H1 (cell line): ENCODE results near the gene EXOSC10. TPM values are rescaled to one million over a fixed set of nuclear protein-coding genes. Genes with fewer than 3 reads are reported as not detected.

Source experiments
- CTCF ChIA-PET: fragments of 300-600 bp; sonication (Branson Sonifier 250); formaldehyde crosslinking; loops from one replicate; lab custom pipeline; 2021; ENCODE audit not compliant: partially characterized antibody; lab: Charles Lee
- POLR2A ChIA-PET: fragments of 300-600 bp; sonication (Branson Sonifier 250); formaldehyde crosslinking; loops from one replicate; lab custom pipeline; 2021; ENCODE audit warnings: inconsistent platforms; ENCODE audit not compliant: partially characterized antibody; lab: Charles Lee
- DNase-seq, 2 experiments: peaks; one replicate each; pipeline versions ENCODE4 v3.0.0 to v3.0.0-alpha.2; 2010 to 2022; ENCODE audit warnings: low spot score in 2 of 2, low read depth in 1 of 2, mixed read lengths in 1 of 2
- FAIRE-seq: peaks from 2 replicates; lab custom pipeline; 2011; peaks lifted over from hg19 to GRCh38; lab: Jason Lieb, UNC
- H2AFZ ChIP-seq: 2 replicates; pipeline ENCODE4 v1.8.1; 2012; ENCODE audit warnings: low read length, inconsistent platforms
- H2AK5ac ChIP-seq: 2 replicates; pipeline ENCODE4 v1.6.1; 2013; ENCODE audit warnings: low read depth, low read length
- H2BK120ac ChIP-seq: replicated peaks from 2 replicates; pipeline ENCODE3; 2013; ENCODE audit warnings: low read depth, low read length, inconsistent platforms
- H2BK12ac ChIP-seq: 2 replicates; pipeline ENCODE4 v1.6.1; 2013; ENCODE audit warnings: low read depth, low read length
- H2BK15ac ChIP-seq: 2 replicates; pipeline ENCODE4 v1.6.1; 2013; ENCODE audit warnings: low read length
- H2BK20ac ChIP-seq: 2 replicates; pipeline ENCODE4 v1.6.1; 2013; ENCODE audit warnings: low read length
- H2BK5ac ChIP-seq: 2 replicates; pipeline ENCODE4 v1.6.1; 2013; ENCODE audit warnings: low read depth, low read length
- H3K14ac ChIP-seq: 2 replicates; pipeline ENCODE4 v1.6.1; 2013; ENCODE audit warnings: inconsistent platforms; ENCODE audit not compliant: insufficient read length
- H3K18ac ChIP-seq: 2 replicates; pipeline ENCODE4 v1.6.1; 2013; ENCODE audit warnings: low read length; ENCODE audit errors: extremely low read depth
- H3K23ac ChIP-seq: 2 replicates; pipeline ENCODE4 v1.6.1; 2013; ENCODE audit warnings: inconsistent platforms; ENCODE audit not compliant: insufficient read length
- H3K23me2 ChIP-seq: 2 replicates; pipeline ENCODE4 v1.6.1; 2013; ENCODE audit warnings: low read depth, low read length
- H3K27ac ChIP-seq: 2 replicates; pipeline ENCODE4 v1.6.1; 2011; ENCODE audit warnings: low read depth, low read length, inconsistent platforms
- H3K27me3 ChIP-seq, 4 experiments: replicated peaks in 1 of 4; 1 replicate in 1 of 4; 2 replicates in 3 of 4; pipeline versions ENCODE4 v1.6.1 to v1.8.1; 2011 to 2013; ENCODE audit warnings: low read length in 3 of 4, mild to moderate bottlenecking in 3 of 4, inconsistent platforms in 2 of 4, mixed read lengths in 2 of 4, moderate library complexity in 1 of 4; ENCODE audit not compliant: control insufficient read depth in 3 of 4, insufficient read depth in 3 of 4; ENCODE audit errors: extremely low read depth in 1 of 4
- H3K36me3 ChIP-seq, 4 experiments: 2 replicates each; pipeline versions ENCODE4 v1.6.1 to v1.8.1; 2011 to 2013; ENCODE audit warnings: mild to moderate bottlenecking in 4 of 4, low read length in 3 of 4, moderate library complexity in 2 of 4, control low read depth in 1 of 4, inconsistent platforms in 1 of 4; ENCODE audit not compliant: insufficient read depth in 4 of 4, control insufficient read depth in 2 of 4
- H3K4ac ChIP-seq: replicated peaks from 2 replicates; pipeline ENCODE3; 2013; ENCODE audit warnings: low read length, low read depth, mixed read lengths, inconsistent platforms; ENCODE audit not compliant: insufficient read length
- H3K4me1 ChIP-seq, 4 experiments: replicated peaks in 1 of 4; 1 replicate in 1 of 4; 2 replicates in 3 of 4; pipeline versions ENCODE4 v1.6.1 to v1.8.1; 2011 to 2013; ENCODE audit warnings: low read length in 3 of 4, inconsistent platforms in 2 of 4, mixed read lengths in 1 of 4; ENCODE audit not compliant: insufficient read depth in 4 of 4, control insufficient read depth in 3 of 4
- H3K4me2 ChIP-seq, 2 experiments: 2 replicates each; pipeline versions ENCODE4 v1.6.1 to v1.8.1; 2011 to 2013; ENCODE audit warnings: low read depth in 2 of 2, low read length in 2 of 2, control low read depth in 1 of 2, inconsistent platforms in 1 of 2, mild to moderate bottlenecking in 1 of 2; ENCODE audit not compliant: insufficient read depth in 1 of 2
- H3K4me3 ChIP-seq, 4 experiments: fragments of 200-600, 300-600 bp in 1 of 4; sonication (generic), shearing (Covaris generic), sonication (Bioruptor Twin) in 1 of 4; 2 replicates each; pipeline versions ENCODE4 v1.5.1 to v1.8.1; 2011 to 2016; ENCODE audit warnings: low read length in 4 of 4, low read depth in 3 of 4, control low read depth in 2 of 4, inconsistent platforms in 2 of 4, mild to moderate bottlenecking in 2 of 4, mixed read lengths in 1 of 4, moderate library complexity in 1 of 4; ENCODE audit not compliant: insufficient read depth in 2 of 4; ENCODE audit errors: extremely low read depth in 1 of 4
- H3K56ac ChIP-seq: replicated peaks from 2 replicates; pipeline ENCODE3; 2013; ENCODE audit warnings: low read depth, mild to moderate bottlenecking, mixed read lengths, low read length, inconsistent platforms; ENCODE audit not compliant: insufficient read length
- H3K79me1 ChIP-seq: 2 replicates; pipeline ENCODE4 v1.6.1; 2013; ENCODE audit warnings: low read depth, low read length, control low read depth
- H3K79me2 ChIP-seq, 2 experiments: 2 replicates each; pipeline versions ENCODE4 v1.6.1 to v1.8.1; 2012 to 2013; ENCODE audit warnings: low read length in 2 of 2, mild to moderate bottlenecking in 2 of 2, inconsistent platforms in 1 of 2; ENCODE audit not compliant: insufficient read depth in 2 of 2, control insufficient read depth in 1 of 2
- H3K9ac ChIP-seq, 4 experiments: replicated peaks in 1 of 4; 1 replicate in 1 of 4; 2 replicates in 3 of 4; pipeline versions ENCODE4 v1.6.1 to v1.8.1; 2011 to 2013; ENCODE audit warnings: low read depth in 3 of 4, low read length in 3 of 4, control low read depth in 2 of 4, mild to moderate bottlenecking in 2 of 4, moderate library complexity in 2 of 4, inconsistent platforms in 1 of 4; ENCODE audit errors: extremely low read depth in 1 of 4
- H3K9me3 ChIP-seq, 2 experiments: 2 replicates each; pipeline versions ENCODE4 v1.6.1 to v1.8.1; 2012 to 2013; ENCODE audit warnings: mild to moderate bottlenecking in 2 of 2, moderate library complexity in 2 of 2, control low read depth in 1 of 2, inconsistent platforms in 1 of 2, low read depth in 1 of 2, low read length in 1 of 2, mixed read lengths in 1 of 2; ENCODE audit not compliant: insufficient read depth in 2 of 2
- H4K20me1 ChIP-seq, 2 experiments: replicated peaks in 1 of 2; 2 replicates each; pipeline versions ENCODE3 to v1.8.1; 2011 to 2013; ENCODE audit warnings: inconsistent platforms in 2 of 2, low read length in 2 of 2, mild to moderate bottlenecking in 1 of 2; ENCODE audit not compliant: insufficient read depth in 2 of 2, control insufficient read depth in 1 of 2
- H4K5ac ChIP-seq: 2 replicates; pipeline ENCODE4 v1.6.1; 2013; ENCODE audit warnings: low read length, low read depth, mixed read lengths, inconsistent platforms; ENCODE audit not compliant: insufficient read length
- H4K8ac ChIP-seq: 2 replicates; pipeline ENCODE4 v1.8.0; 2013; ENCODE audit warnings: mild to moderate bottlenecking, moderate library complexity, low read length, inconsistent platforms; ENCODE audit not compliant: insufficient read depth; ENCODE audit errors: extremely low read depth
- H4K91ac ChIP-seq: replicated peaks from 2 replicates; pipeline ENCODE3; 2013; ENCODE audit warnings: low read length, mixed read lengths, inconsistent platforms; ENCODE audit not compliant: insufficient read length
- CBX5 ChIP-seq: fragments of 300-800, 300-1000 bp; sonication (generic); IDR thresholded peaks from 2 replicates; pipeline ENCODE4 v1.7.1; 2016; ENCODE audit warnings: antibody characterized with exemption, low read length, low read depth
- POLR2A ChIP-seq, 2 experiments: IDR thresholded peaks; 1 replicate in 1 of 2; 2 replicates in 1 of 2; pipeline ENCODE4 v1.6.1; 2011; ENCODE audit warnings: low read depth in 2 of 2, low read length in 2 of 2, mild to moderate bottlenecking in 2 of 2; ENCODE audit errors: control extremely low read depth in 1 of 2
- POU5F1 ChIP-seq: IDR thresholded peaks from 2 replicates; pipeline ENCODE4 v1.6.1; 2011; ENCODE audit warnings: low read depth, mild to moderate bottlenecking, low read length, moderate library complexity
- SAP30 ChIP-seq: fragments of 300-600 bp; sonication (generic); IDR thresholded peaks from 2 replicates; pipeline ENCODE4 v1.7.1; 2012; ENCODE audit warnings: low read length, moderate library complexity, mild to moderate bottlenecking, inconsistent platforms; ENCODE audit not compliant: insufficient read depth, insufficient replicate concordance
- SP1 ChIP-seq: IDR thresholded peaks from 2 replicates; pipeline ENCODE4 v1.6.1; 2011; ENCODE audit warnings: low read depth, low read length
- SUZ12 ChIP-seq: fragments of 200-600 bp; sonication (generic); IDR thresholded peaks from 2 replicates; pipeline ENCODE4 v1.6.1; 2012; ENCODE audit warnings: mild to moderate bottlenecking, inconsistent platforms, low read length, moderate library complexity, mixed read lengths
- TEAD4 ChIP-seq: IDR thresholded peaks from 2 replicates; pipeline ENCODE4 v1.6.1; 2012; ENCODE audit warnings: low read depth, low read length, inconsistent platforms, mixed read lengths
- ZNF274 ChIP-seq: IDR thresholded peaks from 2 replicates; pipeline ENCODE4 v1.7.0; 2012; ENCODE audit warnings: low read length, borderline replicate concordance; ENCODE audit errors: extremely low read depth
- WGBS, 2 experiments: shearing (Covaris generic) in 1 of 2; methylation state at CpG; one replicate each; pipeline versions ENCODE4 v1.1.6 to v1.1.7; 2013 to 2015; ENCODE audit warnings: low lambda C conversion rate in 2 of 2, mixed read lengths in 2 of 2, inconsistent platforms in 1 of 2, low coverage in 1 of 2, missing lambda C conversion rate in 1 of 2; ENCODE audit not compliant: insufficient replicate concordance in 2 of 2, insufficient coverage in 1 of 2, insufficient read length in 1 of 2; ENCODE audit errors: extremely low coverage in 1 of 2, missing lambda C conversion rate in 1 of 2; 5-methylcytosine and 5-hydroxymethylcytosine counted together
- polyA plus RNA-seq, 7 experiments: library from polyadenylated mRNA; depleted of rRNA in 3 of 7; stranded (reverse) in 5 of 7; unstranded in 2 of 7; fragments of >200 nt in 5 of 7; fragments of 200-250 nt in 2 of 7; gene quantifications; 1 replicate in 5 of 7; 2 replicates in 1 of 7; 4 replicates in 1 of 7; pipeline versions ENCODE4 v1.2.1 to v1.2.3, GENCODE V29; 2011 to 2013; ENCODE audit warnings: missing spikeins in 2 of 7, mixed read lengths in 2 of 7
- total RNA-seq: library from RNA; stranded (reverse); fragmentation: NEBNext Ultra II Directional; extraction: Animal tissue kit (Norgen Biotek cat#: 25700); gene quantifications from 2 replicates; pipeline ENCODE4 v1.2.1, GENCODE V29; 2021
- TF ChIP-seq, protein P1 (sequence below): IDR thresholded peaks from 2 replicates; pipeline ENCODE4 v1.6.1; 2012; ENCODE audit warnings: low read length, inconsistent platforms

The EXOSC10 gene
- total and polyA plus RNA-seq, 2 of the 8 experiments (the other 6 are each of a cell fraction or from before 2014, with no cell fraction given) = 57.9 to 86.1 TPM

DNA sequence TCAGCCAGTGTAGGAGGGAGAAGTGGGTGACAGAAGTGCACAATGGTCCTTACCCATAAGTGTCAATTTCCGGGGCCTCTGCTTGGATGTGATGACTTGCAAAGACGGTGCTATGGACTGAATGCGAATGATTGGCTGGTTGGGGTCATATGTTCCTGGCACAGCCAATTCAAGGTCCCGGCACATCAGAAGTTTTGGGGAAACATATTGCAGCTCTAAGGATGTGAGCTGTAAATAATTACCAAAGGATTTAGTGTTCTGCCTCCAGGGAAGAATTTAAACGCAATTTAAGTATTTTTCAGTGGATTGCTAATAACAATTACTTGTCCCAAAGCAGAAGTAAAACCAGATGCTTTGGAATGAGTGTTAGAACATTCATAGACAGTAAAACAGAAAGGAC lies 26.9 kb upstream of the EXOSC10 start:
- peaks cover 37 to 78% (median 71%) of the 10 kb centered on the region in 4 experiments for H3K36me3 ChIP-seq
- H2BK120ac ChIP-seq = no peak overlapping the region
- no peak overlapping the region for H3K27ac ChIP-seq
- H3K9ac ChIP-seq = no peak overlapping the region
- no peak overlapping the region for H2BK20ac ChIP-seq
- H2AFZ ChIP-seq = no peak overlapping the region
- H3K9me3 ChIP-seq = no peaks in the 10 kb centered on the region
- H3K23me2 ChIP-seq = no peaks in the 10 kb centered on the region
- no peak overlapping the region for H2BK5ac ChIP-seq
- H2AK5ac ChIP-seq = no peak overlapping the region
- ChIA-PET CTCF (interaction anchor here (0.7 to 1.9 kb wide), 4 partner anchors 21 to 105 kb away, joined by 3 to 5 read pairs (median 3); no protein-coding TSS in a partner anchor), POLR2A (no interaction called here)
- H4K20me1 ChIP-seq = peaks cover 0 to 3% of the 10 kb centered on the region in 2 experiments
- H2BK15ac ChIP-seq = no peak overlapping the region
- H3K56ac ChIP-seq = no peak overlapping the region
- H3K4me3 ChIP-seq = no peak overlapping the region
- H3K14ac ChIP-seq = no peak overlapping the region
- no peak overlapping the region for H4K5ac ChIP-seq
- DNase-seq (no peak), FAIRE-seq (no peak)
- no peak overlapping the region for H3K23ac ChIP-seq
- H3K27me3 ChIP-seq = no peaks in the 10 kb centered on the region
- no peak overlapping the region for H3K18ac ChIP-seq
- 93% methylated on average over 5 of the region's 5 CpGs; no CpG with 5 or more reads in 1 of the 2 experiments for WGBS, 2 experiments
- H3K4me2 ChIP-seq = no peak overlapping the region
- H3K79me1 ChIP-seq = no peaks in the 10 kb centered on the region; the same call in 1 of the 2 replicates
- H4K91ac ChIP-seq = no peak overlapping the region
- H4K8ac ChIP-seq = no peak overlapping the region
- no peak overlapping the region for H3K4ac ChIP-seq
- TF ChIP-seq, protein P1, sequence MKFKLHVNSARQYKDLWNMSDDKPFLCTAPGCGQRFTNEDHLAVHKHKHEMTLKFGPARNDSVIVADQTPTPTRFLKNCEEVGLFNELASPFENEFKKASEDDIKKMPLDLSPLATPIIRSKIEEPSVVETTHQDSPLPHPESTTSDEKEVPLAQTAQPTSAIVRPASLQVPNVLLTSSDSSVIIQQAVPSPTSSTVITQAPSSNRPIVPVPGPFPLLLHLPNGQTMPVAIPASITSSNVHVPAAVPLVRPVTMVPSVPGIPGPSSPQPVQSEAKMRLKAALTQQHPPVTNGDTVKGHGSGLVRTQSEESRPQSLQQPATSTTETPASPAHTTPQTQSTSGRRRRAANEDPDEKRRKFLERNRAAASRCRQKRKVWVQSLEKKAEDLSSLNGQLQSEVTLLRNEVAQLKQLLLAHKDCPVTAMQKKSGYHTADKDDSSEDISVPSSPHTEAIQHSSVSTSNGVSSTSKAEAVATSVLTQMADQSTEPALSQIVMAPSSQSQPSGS = no peak
- TF ChIP-seq POU5F1 (no peak), SP1 (no peak), SAP30 (no peak), ZNF274 (no peak), POLR2A (IDR thresholded peaks at IDR 0.05; ENCODE audit: control extremely low read depth in 1 of 2, low read depth in 2 of 2, low read length in 2 of 2) (no peak), SUZ12 (no peak), CBX5 (no peak), TEAD4 (no peak)
- no peaks in the 10 kb centered on the region for H3K4me1 ChIP-seq
- no peak overlapping the region for H2BK12ac ChIP-seq
- no peaks in the 10 kb centered on the region for H3K79me2 ChIP-seq
